Endometrial microvascular endothelial cells (primary cell): ENCODE measurements around the gene EFHB. TPM values are rescaled to one million over a fixed set of nuclear protein-coding genes. Genes with fewer than 3 reads are reported as not detected.
"Not testable (repeated sequence)": the region's sequence is repeated elsewhere in the genome, so short reads cannot be mapped to it uniquely, and the experiment has no call there.

ENCODE experiments used
- in situ Hi-C: cut with HindIII; loops from 2 replicates; pipeline ENCODE4 v1.10.0; 2017; ENCODE audit warnings: low sequenced_read_pairs, low pct_unique_long_range_greater_than_20kb; ENCODE audit errors: inconsistent ontology term
- total RNA-seq: library from RNA; depleted of rRNA; stranded (reverse); fragments of >200 nt; gene quantifications from one replicate; pipeline ENCODE4 v1.2.3, GENCODE V29; 2015; ENCODE audit errors: inconsistent ontology term

The EFHB gene
- total RNA-seq, 1 donor from 2014 or later, result not detected

DNA sequence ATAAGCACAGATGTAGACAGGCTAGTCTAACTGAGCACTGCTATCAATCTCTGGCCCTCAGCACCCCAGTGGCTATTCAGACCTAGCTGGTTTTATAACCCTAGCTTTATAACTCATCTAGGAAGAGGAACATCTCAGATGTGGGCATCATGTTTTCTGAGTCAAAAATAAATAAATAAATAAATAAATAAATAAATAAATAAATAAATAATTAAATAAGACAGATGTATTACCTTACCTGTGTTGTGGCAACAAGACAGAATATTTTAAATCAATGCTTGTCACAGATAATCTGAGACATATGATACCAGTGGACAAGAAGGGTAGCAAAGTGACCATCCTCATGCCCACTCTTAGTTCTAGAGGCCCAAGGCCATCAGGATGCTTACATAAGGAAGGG, 52.2 kb downstream of the EFHB start:
- in situ Hi-C loops, result loop anchor here (25.0 kb wide), 2 partner anchors 205 to 305 kb away; partner anchors contain the start of gene SGO1

DNA sequence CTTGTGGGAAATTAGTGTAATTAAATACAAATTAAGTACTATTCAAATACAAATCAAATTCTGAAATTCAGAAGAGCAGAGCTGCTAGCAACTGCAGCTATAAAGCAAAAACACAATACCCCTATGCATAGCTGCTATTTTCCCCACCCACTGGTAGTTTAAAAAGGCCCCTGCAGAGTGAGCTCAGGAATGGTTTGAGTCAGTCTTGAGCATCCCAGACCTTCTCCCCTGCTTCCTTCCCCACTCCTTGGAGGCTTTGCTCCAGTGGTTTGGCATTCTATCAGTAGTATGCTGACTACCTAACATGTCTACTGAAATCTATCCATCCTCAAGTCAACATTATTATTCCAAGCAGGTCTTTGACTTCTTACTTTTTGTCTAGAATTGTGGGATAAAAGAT, 53.0 kb downstream of the EFHB start:
- in situ Hi-C loops, result loop anchor here (25.0 kb wide), 2 partner anchors 206 to 306 kb away; partner anchors contain the start of gene SGO1

DNA sequence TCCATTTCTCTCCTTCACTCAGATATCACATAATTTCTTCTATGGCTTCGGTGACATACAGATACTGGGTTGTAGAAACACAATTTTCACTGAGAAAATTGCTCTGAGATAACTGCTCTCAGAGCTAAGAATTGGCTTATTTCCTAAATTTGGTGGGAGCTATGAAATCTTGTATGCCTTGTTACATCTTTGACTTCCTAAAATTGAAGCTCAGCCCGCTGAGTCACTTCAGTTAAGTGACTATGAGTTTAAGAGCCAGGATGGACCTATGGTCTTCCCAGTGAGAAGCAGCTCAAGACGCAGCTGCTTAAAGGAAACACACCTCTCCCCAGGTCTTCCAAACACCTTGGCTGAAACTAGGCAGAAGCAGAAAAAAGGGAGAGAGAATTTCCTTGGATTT, 56.4 kb downstream of the EFHB start:
- in situ Hi-C loops, result loop anchor here (25.0 kb wide), 2 partner anchors 210 to 310 kb away; partner anchors contain the start of gene SGO1

GRCh38 chr3:19866751-19867347, 67.2 kb downstream of the EFHB start:
- in situ Hi-C loops, result no loop called here

- in situ Hi-C loops, result not testable (repeated sequence)
Observed at GRCh38 chr3:19855318-19855717, 78.7 kb downstream of the EFHB start.

DNA sequence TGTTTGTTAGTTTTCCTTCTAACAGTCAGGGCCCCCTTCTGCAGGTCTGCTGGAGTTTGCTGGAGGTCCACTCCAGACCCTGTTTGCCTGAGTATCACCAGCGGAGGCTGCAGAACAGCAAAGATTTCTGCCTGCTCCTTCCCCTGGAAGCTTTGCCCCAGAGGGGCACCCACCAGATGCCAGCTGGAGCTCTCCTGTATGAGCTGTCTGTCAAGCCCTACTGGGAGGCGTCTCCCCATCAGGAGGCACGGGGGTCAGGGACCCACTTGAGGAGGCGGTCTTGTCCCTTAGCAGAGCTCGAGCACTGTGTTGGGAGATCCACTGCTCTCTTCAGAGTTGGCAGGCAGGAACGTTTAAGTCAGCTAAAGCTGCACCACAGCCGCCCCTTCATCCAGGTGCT, 87.4 kb downstream of the EFHB start:
- in situ Hi-C loops, result not testable (repeated sequence)

Other genes starting within 250 kb of the EFHB start
- 63.1 TPM for gene RAB5A, start 12.9 kb upstream of the EFHB start, total RNA-seq
- gene PP2D1, start 78.0 kb upstream of the EFHB start, total RNA-seq, result not detected
- gene KAT2B, start 106.2 kb upstream of the EFHB start, total RNA-seq, result 11.7 TPM